ENCODE results near the gene DIABLO.
"Not testable (repeated sequence)": the region's sequence is repeated elsewhere in the genome, so short reads cannot be mapped to it uniquely, and the experiment has no call there.

GRCh38 chr12:122202811-122203210 is 23.0 kb downstream of the DIABLO start:
- TF ChIP-seq CTCF (IDR thresholded peaks at IDR 0.05); POLR2A (IDR thresholded peaks at IDR 0.05); POLR2AphosphoS5 (IDR thresholded peaks at IDR 0.05; ENCODE audit: insufficient read depth in 1 of 2, low read depth in 1 of 2): not testable (repeated sequence)

Measured in vagina (tissue), 2 donors.